Measurements from ENCODE around the gene PLEKHN1. TPM values are rescaled to one million over a fixed set of nuclear protein-coding genes. Genes with fewer than 3 reads are reported as not detected.
"Not testable (repeated sequence)": the region's sequence is repeated elsewhere in the genome, so short reads cannot be mapped to it uniquely, and the experiment has no call there.

The PLEKHN1 gene
- total and polyA plus RNA-seq, 2 experiments from 2014 or later, result 1.7 to 2.1 TPM

DNA sequence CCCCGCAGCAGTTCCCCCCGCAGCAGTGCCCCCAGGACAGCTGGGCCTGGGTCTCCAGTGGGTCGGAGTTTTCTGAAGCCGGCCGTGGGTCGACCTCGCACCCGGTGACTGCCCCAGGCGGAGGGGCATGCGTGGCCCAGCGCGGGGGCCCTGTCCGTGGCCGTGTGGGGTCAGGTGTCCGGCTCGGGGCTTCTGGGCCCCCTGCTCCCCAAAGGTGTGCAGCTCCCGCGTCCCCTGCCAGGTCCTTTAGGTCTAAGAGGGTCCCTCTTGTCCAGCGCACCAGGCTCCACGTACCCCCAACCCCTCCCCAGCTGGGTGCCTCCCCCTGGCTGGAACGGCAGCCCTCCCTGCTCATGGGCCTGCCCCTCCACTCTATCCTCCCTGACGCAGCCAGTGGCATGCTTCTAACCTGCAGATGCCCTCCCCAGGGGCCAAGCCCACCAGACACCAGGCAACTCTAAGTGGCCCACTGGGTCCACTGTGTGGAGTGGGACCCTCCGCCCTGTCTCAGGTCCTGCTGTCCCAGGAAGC is 39.6 kb downstream of the PLEKHN1 start:
- no peaks in the 10 kb centered on the region for H4K20me1 ChIP-seq (ENCODE audit: insufficient read depth)
- H3K27ac ChIP-seq, result no peak overlapping the region
- H3K9ac ChIP-seq, result no peak overlapping the region
- in situ Hi-C loops (cut with MboI), result no loop called here
- no peaks in the 10 kb centered on the region for H3K9me2 ChIP-seq (ENCODE audit: insufficient read depth)
- no peak overlapping the region for H2AFZ ChIP-seq
- TF ChIP-seq EZH2 (IDR thresholded peaks at IDR 0.05; ENCODE audit: insufficient read depth, poor library complexity, severe bottlenecking) (no peak), EZH2phosphoT487 (IDR thresholded peaks at IDR 0.05; ENCODE audit: insufficient read depth, low read depth) (no peak)
- WGBS, 2 experiments (ENCODE audit: low coverage in 1 of 2, low lambda C conversion rate in 2 of 2, missing lambda C conversion rate in 2 of 2), result 76% methylated on average over 3 to 14 of the region's 23 CpGs
- H3K4me1 ChIP-seq (ENCODE audit: insufficient read depth), result no peaks in the 10 kb centered on the region; the same call in 1 of the 2 replicates
- H3K36me3 ChIP-seq (ENCODE audit: low read depth), result no peaks in the 10 kb centered on the region
- H3K27me3 ChIP-seq (replicated peaks; ENCODE audit: insufficient read depth), result no peaks in the 10 kb centered on the region
- no peak for DNase-seq
- H3F3A ChIP-seq (ENCODE audit: insufficient read depth), result no peaks in the 10 kb centered on the region
- H3K9me3 ChIP-seq (ENCODE audit: low read depth), result no peaks in the 10 kb centered on the region
- no peak overlapping the region for H3K4me3 ChIP-seq
- H3K79me2 ChIP-seq (ENCODE audit: insufficient read depth), result no peaks in the 10 kb centered on the region
- H3K4me2 ChIP-seq (ENCODE audit: unreplicated experiment), result no peak overlapping the region

- H4K20me1 ChIP-seq (ENCODE audit: insufficient read depth), result no peaks in the 10 kb centered on the region
- DNase-seq, result no peak
- no peaks in the 10 kb centered on the region for H3K79me2 ChIP-seq (ENCODE audit: insufficient read depth)
- in situ Hi-C loops (cut with MboI), result no loop called here
- 68 to 69% methylated on average over 35 to 37 of the region's 37 CpGs for WGBS, 2 experiments (ENCODE audit: low coverage in 1 of 2, low lambda C conversion rate in 2 of 2, missing lambda C conversion rate in 2 of 2)
- H3K36me3 ChIP-seq (ENCODE audit: low read depth), result no peaks in the 10 kb centered on the region
- no peaks in the 10 kb centered on the region for H3K27me3 ChIP-seq (replicated peaks; ENCODE audit: insufficient read depth)
- TF ChIP-seq EZH2phosphoT487 (IDR thresholded peaks at IDR 0.05; ENCODE audit: insufficient read depth, low read depth), result no peak
- no peak for TF ChIP-seq EZH2 (IDR thresholded peaks at IDR 0.05; ENCODE audit: insufficient read depth, poor library complexity, severe bottlenecking)
- no peaks in the 10 kb centered on the region; the same call in 1 of the 2 replicates for H3K4me1 ChIP-seq (ENCODE audit: insufficient read depth)
- H3K9me2 ChIP-seq (ENCODE audit: insufficient read depth), result no peaks in the 10 kb centered on the region
- no peak overlapping the region for H3K4me2 ChIP-seq (ENCODE audit: unreplicated experiment)
- H3K27ac ChIP-seq, result no peak overlapping the region
- no peak overlapping the region for H2AFZ ChIP-seq
- no peaks in the 10 kb centered on the region for H3K9me3 ChIP-seq (ENCODE audit: low read depth)
- H3K4me3 ChIP-seq, result no peak overlapping the region
- H3F3A ChIP-seq (ENCODE audit: insufficient read depth), result no peaks in the 10 kb centered on the region
- no peak overlapping the region for H3K9ac ChIP-seq
Observed at GRCh38 chr1:1006305-1007159, 40.2 kb downstream of the PLEKHN1 start.

DNA sequence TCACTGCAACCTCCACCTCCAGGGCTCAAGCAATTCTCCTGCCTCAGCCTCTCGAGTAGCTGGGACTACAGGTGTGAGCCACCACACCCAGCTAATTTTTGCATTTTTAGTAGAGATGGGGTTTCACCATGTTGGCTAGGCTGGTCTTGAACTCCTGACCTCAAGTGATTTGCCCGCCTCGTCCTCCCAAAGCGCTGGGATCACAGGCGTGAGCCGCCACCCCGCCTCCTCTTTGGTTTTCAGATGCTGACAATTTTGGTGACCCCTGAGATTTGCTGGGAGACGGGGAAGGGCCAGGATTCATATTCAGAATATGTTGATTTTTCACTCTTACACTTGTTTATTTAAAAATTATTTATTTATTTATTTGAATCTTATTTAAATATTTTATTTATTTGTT is 43.8 kb downstream of the PLEKHN1 start:
- H3K27ac ChIP-seq; H3K9me3 ChIP-seq (ENCODE audit: low read depth); H3K36me3 ChIP-seq (ENCODE audit: low read depth); in situ Hi-C loops (cut with MboI); H3K27me3 ChIP-seq (replicated peaks; ENCODE audit: insufficient read depth); H3K9me2 ChIP-seq (ENCODE audit: insufficient read depth); H3K79me2 ChIP-seq (ENCODE audit: insufficient read depth); H3K4me1 ChIP-seq (ENCODE audit: insufficient read depth); H2AFZ ChIP-seq; H3F3A ChIP-seq (ENCODE audit: insufficient read depth); H4K20me1 ChIP-seq (ENCODE audit: insufficient read depth); H3K9ac ChIP-seq; H3K4me3 ChIP-seq; H3K4me2 ChIP-seq (ENCODE audit: unreplicated experiment); DNase-seq: not testable (repeated sequence)
- 79 to 81% methylated on average over 8 of the region's 8 CpGs for WGBS, 2 experiments (ENCODE audit: low coverage in 1 of 2, low lambda C conversion rate in 2 of 2, missing lambda C conversion rate in 2 of 2)

DNA sequence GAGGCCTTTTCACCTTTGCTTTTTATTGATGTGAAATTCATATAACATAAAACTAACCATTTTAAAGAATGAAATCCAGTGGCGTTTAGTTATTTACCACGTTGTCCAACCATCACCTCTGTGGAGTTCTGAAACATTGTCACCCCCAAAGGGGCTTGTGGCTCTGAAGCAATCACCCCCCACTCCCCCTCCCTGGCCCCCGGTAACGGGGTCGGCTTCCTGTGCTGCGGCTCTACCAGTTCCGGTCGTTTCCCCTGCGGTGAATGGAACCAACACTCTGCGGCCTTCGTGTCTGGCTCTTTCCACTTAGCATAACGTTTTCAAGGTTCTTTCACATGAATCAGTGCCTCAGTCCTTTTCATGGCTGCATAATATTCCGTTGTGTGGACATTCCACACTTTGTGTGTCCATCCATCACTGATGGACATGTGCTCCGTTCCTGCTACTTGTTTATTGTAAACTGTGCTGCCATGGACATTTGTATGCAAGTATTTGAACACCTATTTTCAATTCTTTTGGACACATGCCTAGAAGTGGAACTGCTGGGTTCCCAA is 45.2 kb downstream of the PLEKHN1 start:
- no peak for DNase-seq
- H3K9ac ChIP-seq, result no peak overlapping the region
- no peaks in the 10 kb centered on the region for H3K36me3 ChIP-seq (ENCODE audit: low read depth)
- H3K27ac ChIP-seq, result no peak overlapping the region
- 83 to 87% methylated on average over 14 of the region's 14 CpGs for WGBS, 2 experiments (ENCODE audit: low coverage in 1 of 2, low lambda C conversion rate in 2 of 2, missing lambda C conversion rate in 2 of 2)
- H3K9me2 ChIP-seq (ENCODE audit: insufficient read depth), result no peaks in the 10 kb centered on the region
- no peak overlapping the region for H2AFZ ChIP-seq
- H3K4me1 ChIP-seq (ENCODE audit: insufficient read depth), result peaks cover 4% of the 10 kb centered on the region; the same call in 1 of the 2 replicates
- H3K4me3 ChIP-seq, result no peak overlapping the region
- H3K27me3 ChIP-seq (replicated peaks; ENCODE audit: insufficient read depth), result no peaks in the 10 kb centered on the region
- no peak for TF ChIP-seq EZH2phosphoT487 (IDR thresholded peaks at IDR 0.05; ENCODE audit: insufficient read depth, low read depth)
- no peak for TF ChIP-seq EZH2 (IDR thresholded peaks at IDR 0.05; ENCODE audit: insufficient read depth, poor library complexity, severe bottlenecking)
- H3K4me2 ChIP-seq (ENCODE audit: unreplicated experiment), result no peak overlapping the region
- H4K20me1 ChIP-seq (ENCODE audit: insufficient read depth), result no peaks in the 10 kb centered on the region
- in situ Hi-C loops (cut with MboI), result no loop called here
- no peaks in the 10 kb centered on the region for H3K79me2 ChIP-seq (ENCODE audit: insufficient read depth)
- no peaks in the 10 kb centered on the region for H3F3A ChIP-seq (ENCODE audit: insufficient read depth)
- H3K9me3 ChIP-seq (ENCODE audit: low read depth), result no peaks in the 10 kb centered on the region

- 67% methylated on average over 13 of the region's 13 CpGs for WGBS, 2 experiments (ENCODE audit: low coverage in 1 of 2, low lambda C conversion rate in 2 of 2, missing lambda C conversion rate in 2 of 2)
- Histone ChIP-seq H3K4me2 (ENCODE audit: unreplicated experiment) (peak overlapping the region; percentile 87), H3K27ac (peak overlapping the region; percentile 55), H3K9ac (peak overlapping the region; percentile 79), H2AFZ (peak overlapping the region; percentile 79), H3K4me3 (peak overlapping the region; percentile 73)
- H4K20me1 ChIP-seq (ENCODE audit: insufficient read depth); H3K4me1 ChIP-seq (ENCODE audit: insufficient read depth); H3F3A ChIP-seq (ENCODE audit: insufficient read depth); H3K36me3 ChIP-seq (ENCODE audit: low read depth); DNase-seq; H3K79me2 ChIP-seq (ENCODE audit: insufficient read depth); in situ Hi-C loops (cut with MboI); H3K27me3 ChIP-seq (replicated peaks; ENCODE audit: insufficient read depth); H3K9me3 ChIP-seq (ENCODE audit: low read depth); H3K9me2 ChIP-seq (ENCODE audit: insufficient read depth): not testable (repeated sequence)
Observed at GRCh38 chr1:1012736-1013104, 46.4 kb downstream of the PLEKHN1 start.
